K562 (cell line): Measurements from ENCODE around the gene ABR. TPM values are rescaled to one million over a fixed set of nuclear protein-coding genes. Genes with fewer than 3 reads are reported as not detected.

Experiments
- ATAC-seq: fragments of 200-7000 bp; cut with Tn5 transposase; 3 replicates; pipeline ENCODE4 v1.9.1; 2020; ENCODE audit warnings: moderate library complexity
- BruUV-seq: library from RNA; stranded (reverse); fragments of 400-500 nt; replicated peaks from 2 replicates; lab custom pipeline; 2021; lab: Mats Ljungman, UMichigan
- CTCF ChIA-PET: fragments of 300-600 bp; formaldehyde crosslinking; extraction: SDS; loops from one replicate; lab custom pipeline; 2021; ENCODE audit warnings: low intra/inter-chr PET ratio; lab: Yijun Ruan, JAX
- POLR2A ChIA-PET: fragments of 300-600, 350-650 bp; sonication (Branson Sonifier 250); formaldehyde crosslinking; extraction: SDS; loops from one replicate; lab custom pipeline; 2021; ENCODE audit warnings: antibody characterized with exemption, inconsistent platforms; lab: Yijun Ruan, JAX
- DNase-seq, 4 experiments: peaks; one replicate each; pipeline versions ENCODE4 v3.0.0 to v3.0.0-alpha.2; 2011 to 2018; ENCODE audit warnings: low spot score in 3 of 4, mixed read lengths in 3 of 4; ENCODE audit errors: extremely low read depth in 1 of 4
- FAIRE-seq: peaks from 2 replicates; lab custom pipeline; 2011; peaks lifted over from hg19 to GRCh38; lab: Jason Lieb, UNC
- H2AFZ ChIP-seq: 2 replicates; pipeline ENCODE4 v1.6.0; 2011; ENCODE audit warnings: low read depth, low read length, control low read depth, inconsistent platforms
- H3K27ac ChIP-seq: fragments of 200-600 bp; 3 replicates; pipeline ENCODE4 v1.8.0; 2011; ENCODE audit warnings: low read depth, mild to moderate bottlenecking, control low read depth, inconsistent platforms, low read length, moderate library complexity, mixed read lengths; ENCODE audit errors: extremely low read depth
- H3K27me3 ChIP-seq, 2 experiments: fragments of 300-600 bp in 1 of 2; 2 replicates in 1 of 2; 3 replicates in 1 of 2; pipeline versions ENCODE4 v1.6.0 to v1.8.0; 2011; ENCODE audit warnings: inconsistent platforms in 2 of 2, low read length in 2 of 2, mild to moderate bottlenecking in 1 of 2, mixed read lengths in 1 of 2, moderate library complexity in 1 of 2; ENCODE audit not compliant: control insufficient read depth in 2 of 2, insufficient read depth in 2 of 2
- H3K36me3 ChIP-seq: fragments of 300-600 bp; 3 replicates; pipeline ENCODE4 v1.8.0; 2011; ENCODE audit warnings: mild to moderate bottlenecking, low read length, inconsistent platforms; ENCODE audit not compliant: control insufficient read depth, insufficient read depth
- H3K4me1 ChIP-seq, 2 experiments: fragments of 200-600 bp in 1 of 2; replicated peaks in 1 of 2; 2 replicates in 1 of 2; 3 replicates in 1 of 2; pipeline versions ENCODE4 v1.5.1 to v1.8.0; 2011; ENCODE audit warnings: inconsistent platforms in 2 of 2, low read length in 2 of 2, mild to moderate bottlenecking in 1 of 2, mixed read lengths in 1 of 2, moderate library complexity in 1 of 2; ENCODE audit not compliant: control insufficient read depth in 2 of 2, insufficient read depth in 2 of 2
- H3K4me2 ChIP-seq: 2 replicates; pipeline ENCODE4 v1.6.1; 2011; ENCODE audit warnings: low read length, control low read depth, inconsistent platforms, mixed read lengths; ENCODE audit not compliant: insufficient read depth
- H3K4me3 ChIP-seq: fragments of 200-600 bp; sonication (generic), shearing (Covaris generic); 2 replicates; pipeline ENCODE4 v1.5.1; 2016; ENCODE audit warnings: control low read depth, inconsistent platforms
- H3K79me2 ChIP-seq: fragments of 200-600 bp; 3 replicates; pipeline ENCODE4 v1.8.0; 2011; ENCODE audit warnings: low read length, inconsistent platforms; ENCODE audit not compliant: control insufficient read depth, insufficient read depth
- H3K9ac ChIP-seq, 2 experiments: 2 replicates each; pipeline versions ENCODE4 v1.6.0 to v1.6.1; 2011; ENCODE audit warnings: low read depth in 2 of 2, low read length in 2 of 2, control low read depth in 1 of 2, inconsistent platforms in 1 of 2, mild to moderate bottlenecking in 1 of 2, mixed read lengths in 1 of 2; ENCODE audit not compliant: insufficient read depth in 1 of 2
- H3K9me1 ChIP-seq: one replicate; pipeline ENCODE4 v1.6.0; 2011; ENCODE audit warnings: inconsistent platforms, mild to moderate bottlenecking, low read length, moderate library complexity; ENCODE audit not compliant: control insufficient read depth, insufficient read depth
- H3K9me3 ChIP-seq: replicated peaks from 2 replicates; pipeline ENCODE4 v1.5.1; 2011; ENCODE audit warnings: low read depth, low read length, inconsistent platforms; ENCODE audit not compliant: control insufficient read depth, insufficient read depth
- H4K20me1 ChIP-seq: replicated peaks from 2 replicates; pipeline ENCODE4 v1.6.1; 2011; ENCODE audit warnings: low read length, inconsistent platforms, mixed read lengths; ENCODE audit not compliant: control insufficient read depth, insufficient read depth
- FOXA3 ChIP-seq, 2 experiments: fragments of 450-650 bp in 1 of 2; sonication (generic) in 1 of 2; formaldehyde crosslinking; IDR thresholded peaks in 1 of 2; conservative IDR thresholded peaks in 1 of 2; 2 replicates each; pipeline versions ENCODE4 v1.4.0 to v1.8.0; 2020 to 2022; ENCODE audit warnings: mild to moderate bottlenecking in 2 of 2, missing genetic modification reagents in 1 of 2
- FUS ChIP-seq: fragments of 200-400 bp; formaldehyde crosslinking; optimal IDR thresholded peaks from 2 replicates; pipeline ENCODE3; 2017; ENCODE audit warnings: low read depth, low read length
- HSF4 ChIP-seq: fragments of 250-450 bp; sonication (Bioruptor Pico); IDR thresholded peaks from 2 replicates; pipeline ENCODE4 v2.1.2; 2022; ENCODE audit warnings: mild to moderate bottlenecking, moderate library complexity, borderline replicate concordance
- KDM4B ChIP-seq, 2 experiments: fragments of 450-650 bp in 1 of 2; sonication (generic) in 1 of 2; IDR thresholded peaks; 2 replicates each; pipeline ENCODE4 v1.6.1; 2016 to 2017; ENCODE audit warnings: borderline replicate concordance in 2 of 2, antibody characterized with exemption in 1 of 2, low read depth in 1 of 2, mild to moderate bottlenecking in 1 of 2
- KLF1 ChIP-seq: fragments of 450-650 bp; IDR thresholded peaks from 2 replicates; pipeline ENCODE4 v1.6.1; 2016; ENCODE audit warnings: missing genetic modification characterization, missing compliant biosample characterization
- MAFF ChIP-seq: IDR thresholded peaks from 2 replicates; pipeline ENCODE4 v1.6.1; 2012; ENCODE audit warnings: low read length, improper control_type of control experiment
- MED1 ChIP-seq: sonication (generic); formaldehyde crosslinking; IDR thresholded peaks from 2 replicates; pipeline ENCODE4 v1.8.1; 2023; ENCODE audit warnings: missing genetic modification reagents, borderline replicate concordance
- NCOA2 ChIP-seq, 2 experiments: fragments of 450-650 bp; IDR thresholded peaks; 2 replicates each; pipeline ENCODE4 v1.6.1; 2018; ENCODE audit warnings: mild to moderate bottlenecking in 2 of 2, moderate library complexity in 1 of 2; ENCODE audit not compliant: partially characterized antibody in 2 of 2
- NR2C2 ChIP-seq, 2 experiments: fragments of 200-800 bp in 1 of 2; sonication (Bioruptor generic) in 1 of 2; sonication (generic) in 1 of 2; formaldehyde crosslinking in 1 of 2; IDR thresholded peaks; 2 replicates each; pipeline versions ENCODE4 v1.6.1 to v1.8.0; 2016 to 2022; ENCODE audit warnings: mild to moderate bottlenecking in 1 of 2, missing compliant biosample characterization in 1 of 2, missing genetic modification characterization in 1 of 2, missing genetic modification reagents in 1 of 2
- POLR2AphosphoS2 ChIP-seq: IDR thresholded peaks from 2 replicates; pipeline ENCODE4 v1.6.1; 2012; ENCODE audit warnings: low read length, improper control_type of control experiment
- PTRF ChIP-seq: fragments of 450-650 bp; IDR thresholded peaks from 2 replicates; pipeline ENCODE4 v1.6.1; 2016; ENCODE audit warnings: mild to moderate bottlenecking, missing genetic modification characterization, missing compliant biosample characterization
- RFX7 ChIP-seq: fragments of 250-450 bp; sonication (Bioruptor Pico); IDR thresholded peaks from 2 replicates; pipeline ENCODE4 v1.5.1; 2021; ENCODE audit warnings: mild to moderate bottlenecking
- STAG1 ChIP-seq: sonication (generic); formaldehyde crosslinking; IDR thresholded peaks from 2 replicates; pipeline ENCODE4 v1.5.0; 2020; ENCODE audit warnings: missing genetic modification reagents, borderline replicate concordance
- XRCC3 ChIP-seq: fragments of 450-650 bp; IDR thresholded peaks from 2 replicates; pipeline ENCODE4 v1.6.1; 2017; ENCODE audit warnings: mild to moderate bottlenecking, moderate library complexity
- WGBS: fragments of 100-300 bp; shearing (Covaris generic); methylation state at CpG from one replicate; pipeline ENCODE4 v1.1.6; 2016; ENCODE audit warnings: low coverage, mixed read lengths; ENCODE audit not compliant: insufficient coverage; ENCODE audit errors: missing lambda C conversion rate; 5-methylcytosine and 5-hydroxymethylcytosine counted together
- in situ Hi-C: fragments of 300-500 bp; cut with MboI; formaldehyde crosslinking; loops from 4 replicates; pipeline ENCODE4 v1.15.0; 2018; ENCODE audit warnings: inconsistent platforms, mixed read lengths
- intact Hi-C: fragments of 100-400 bp; cut with micrococcal nuclease; formaldehyde crosslinking; loops from 2 replicates; pipeline ENCODE4 v1.14.2; 2022
- polyA plus RNA-seq, 8 experiments: library from polyadenylated mRNA; depleted of rRNA in 4 of 8; stranded (reverse) in 5 of 8; unstranded in 3 of 8; fragments of >200 nt; fragmentation: Nextera tagmentation in 2 of 8; fragmentation: Illumina TruSeq in 1 of 8; extraction: Ambion mirVana in 2 of 8; extraction: Trizol in 1 of 8; gene quantifications; 2 replicates each; pipeline versions ENCODE4 v1.2.1 to v1.2.3, GENCODE V29; 2011 to 2014; ENCODE audit warnings: inconsistent platforms in 1 of 8, missing spikeins in 1 of 8
- total RNA-seq, 7 experiments: library from RNA; depleted of rRNA in 6 of 7; stranded (reverse); fragments of >200 nt in 6 of 7; fragmentation: Illumina TruSeq in 2 of 7; extraction: Trizol in 2 of 7; gene quantifications; 2 replicates each; pipeline versions ENCODE4 v1.2.1 to v1.2.3, GENCODE V29; 2011 to 2021; ENCODE audit warnings: low replicate concordance in 1 of 7
- TF ChIP-seq, protein P1 (sequence below): fragments of 450-650 bp; IDR thresholded peaks from 2 replicates; pipeline ENCODE4 v1.6.1; 2014; ENCODE audit warnings: low read depth, mild to moderate bottlenecking, moderate library complexity, borderline replicate concordance

Gene ABR
- total and polyA plus RNA-seq, 9 of the 15 experiments (the other 6 are each of a cell fraction or from before 2014, with no cell fraction given): 0.07 to 1.6 (median 0.37) TPM; not detected in 1

GRCh38 chr17:1202291-1202690 is 22.5 kb upstream of the ABR start:
- H3K79me2 ChIP-seq: no peaks in the 10 kb centered on the region
- H3K9me1 ChIP-seq: no peaks in the 10 kb centered on the region
- BruUV-seq: no TSS peak
- FAIRE-seq: no peak
- H3K4me1 ChIP-seq: peaks cover 0 to 13% of the 10 kb centered on the region in 2 experiments; a peak in 2 of 5 replicates
- no peak overlapping the region for H3K4me2 ChIP-seq
- no peak overlapping the region for H3K4me3 ChIP-seq
- H3K27ac ChIP-seq: no peak overlapping the region
- H3K36me3 ChIP-seq: no peaks in the 10 kb centered on the region
- in situ Hi-C loops (no loop called here), intact Hi-C loops (no loop called here)
- ChIA-PET POLR2A (no interaction called here), CTCF (no interaction called here)
- WGBS: 61% methylated on average over 4 of the region's 5 CpGs
- DNase-seq: no peak
- no peak for ATAC-seq
- no peak overlapping the region for H3K9ac ChIP-seq
- TF ChIP-seq STAG1 (CRISPR knock-in tag): no peak
- no peak for TF ChIP-seq NCOA2 (IDR thresholded peaks at IDR 0.05; ENCODE audit: partially characterized antibody in 2 of 2)
- TF ChIP-seq RFX7 (CRISPR knock-in tag): no peak
- TF ChIP-seq POLR2AphosphoS2: no peak
- no peaks in the 10 kb centered on the region for H4K20me1 ChIP-seq
- no peak overlapping the region for H2AFZ ChIP-seq
- H3K27me3 ChIP-seq: peaks cover 2 to 12% of the 10 kb centered on the region in 2 experiments; a peak in 2 of 5 replicates
- no peaks in the 10 kb centered on the region for H3K9me3 ChIP-seq

DNA sequence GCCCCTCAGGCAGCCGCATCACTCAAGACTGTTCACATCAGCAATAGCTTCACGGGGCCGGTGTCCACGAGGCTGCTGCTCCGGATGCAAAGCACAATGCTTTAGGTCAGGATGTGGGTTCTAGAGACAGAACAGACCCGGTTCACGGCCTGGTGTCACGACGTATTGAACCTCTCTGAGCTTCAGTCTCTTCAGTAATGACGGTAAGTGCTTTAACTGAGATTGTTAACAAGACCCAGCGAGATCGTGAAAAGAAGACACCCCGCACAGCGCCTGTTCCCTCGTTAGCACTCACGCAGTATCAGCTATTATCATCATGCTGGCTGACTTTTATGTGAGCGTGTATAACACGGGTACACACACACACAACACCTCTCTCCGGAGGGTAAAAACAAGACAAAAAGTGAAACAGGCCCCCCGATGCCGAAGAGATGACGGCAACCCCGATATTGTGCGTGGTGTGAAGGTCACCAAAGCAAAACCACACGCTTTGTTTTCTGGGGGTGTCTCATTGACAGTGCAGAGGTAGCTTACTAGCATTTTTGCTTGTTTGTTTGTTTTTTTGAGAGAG is 21.4 kb upstream of the ABR start:
- 12% methylated on average over 23 of the region's 25 CpGs for WGBS
- CTCF ChIA-PET: no interaction called here
- Histone ChIP-seq H2AFZ (no peak overlapping the region), H3K4me2 (no peak overlapping the region), H3K79me2 (no peaks in the 10 kb centered on the region), H3K9ac (no peak overlapping the region; a peak in 1 of 4 replicates), H3K4me3 (no peak overlapping the region), H4K20me1 (no peaks in the 10 kb centered on the region), H3K27ac (no peak overlapping the region), H3K27me3 (peaks cover 3 to 16% of the 10 kb centered on the region in 2 experiments; a peak in 2 of 5 replicates), H3K36me3 (no peaks in the 10 kb centered on the region), H3K9me3 (no peaks in the 10 kb centered on the region), H3K9me1 (no peaks in the 10 kb centered on the region), H3K4me1 (peaks cover 0 to 13% of the 10 kb centered on the region in 2 experiments; a peak in 2 of 5 replicates)
- no TSS peak for BruUV-seq
- ATAC-seq (no peak), FAIRE-seq (no peak), DNase-seq (no peak)
- intact Hi-C loops (no loop called here), in situ Hi-C loops (no loop called here)
- POLR2A ChIA-PET: interaction anchor here (0.6 kb wide), 1 partner anchor 833 kb away, joined by 3 read pairs; no protein-coding TSS in a partner anchor
- TF ChIP-seq KLF1 (tag) (no peak), PTRF (no peak), FOXA3 (CRISPR knock-in tag; conservative IDR thresholded peaks at IDR 0.05 in 1 of 2, IDR thresholded peaks at IDR 0.05 in 1 of 2) (no peak), XRCC3 (no peak), FUS (no peak), MED1 (CRISPR knock-in tag) (no peak), KDM4B (IDR thresholded peaks at IDR 0.05; ENCODE audit: borderline replicate concordance in 2 of 2, low read depth in 1 of 2) (no peak), HSF4 (CRISPR knock-in tag) (no peak), NR2C2 (CRISPR knock-in tag; IDR thresholded peaks at IDR 0.05) (no peak), NR2C2 (tag; IDR thresholded peaks at IDR 0.05) (no peak), MAFF (no peak)
- TF ChIP-seq, protein P1, sequence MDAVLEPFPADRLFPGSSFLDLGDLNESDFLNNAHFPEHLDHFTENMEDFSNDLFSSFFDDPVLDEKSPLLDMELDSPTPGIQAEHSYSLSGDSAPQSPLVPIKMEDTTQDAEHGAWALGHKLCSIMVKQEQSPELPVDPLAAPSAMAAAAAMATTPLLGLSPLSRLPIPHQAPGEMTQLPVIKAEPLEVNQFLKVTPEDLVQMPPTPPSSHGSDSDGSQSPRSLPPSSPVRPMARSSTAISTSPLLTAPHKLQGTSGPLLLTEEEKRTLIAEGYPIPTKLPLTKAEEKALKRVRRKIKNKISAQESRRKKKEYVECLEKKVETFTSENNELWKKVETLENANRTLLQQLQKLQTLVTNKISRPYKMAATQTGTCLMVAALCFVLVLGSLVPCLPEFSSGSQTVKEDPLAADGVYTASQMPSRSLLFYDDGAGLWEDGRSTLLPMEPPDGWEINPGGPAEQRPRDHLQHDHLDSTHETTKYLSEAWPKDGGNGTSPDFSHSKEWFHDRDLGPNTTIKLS: no peak
